WERI-Rb-1 (cell line): ENCODE results near the gene SCGB1C1.

Experiments used
- DNase-seq: peaks from one replicate; pipeline ENCODE4 v3.0.0-alpha.2; 2020
- H3K27ac ChIP-seq: fragments of 250-450 bp; sonication (Bioruptor Pico); 2 replicates; pipeline ENCODE4 v1.5.1; 2020; ENCODE audit warnings: mild to moderate bottlenecking, moderate library complexity
- H3K27me3 ChIP-seq: fragments of 250-450 bp; sonication (Bioruptor Pico); 2 replicates; pipeline ENCODE4 v1.5.1; 2021; ENCODE audit warnings: mild to moderate bottlenecking, low read depth, moderate library complexity; ENCODE audit not compliant: insufficient read depth, severe bottlenecking
- H3K36me3 ChIP-seq: fragments of 250-450 bp; sonication (Bioruptor Pico); 2 replicates; pipeline ENCODE4 v1.5.1; 2020; ENCODE audit warnings: mild to moderate bottlenecking, moderate library complexity
- H3K4me3 ChIP-seq: 2 replicates; pipeline ENCODE4 v1.5.1; 2011; ENCODE audit warnings: low read depth, mild to moderate bottlenecking, control low read depth, low read length
- H3K9me3 ChIP-seq: fragments of 250-450 bp; sonication (Bioruptor Pico); 2 replicates; pipeline ENCODE4 v1.5.1; 2021; ENCODE audit warnings: mild to moderate bottlenecking, moderate library complexity; ENCODE audit not compliant: severe bottlenecking
- CTCF ChIP-seq: IDR thresholded peaks from 2 replicates; pipeline ENCODE4 v1.5.1; 2011; ENCODE audit warnings: low read depth, mild to moderate bottlenecking, control low read depth, inconsistent platforms, low read length

The SCGB1C1 gene

GRCh38 chr11:205221-206001 is 12.5 kb downstream of the SCGB1C1 start:
- H3K4me3 ChIP-seq: no peak overlapping the region

DNA sequence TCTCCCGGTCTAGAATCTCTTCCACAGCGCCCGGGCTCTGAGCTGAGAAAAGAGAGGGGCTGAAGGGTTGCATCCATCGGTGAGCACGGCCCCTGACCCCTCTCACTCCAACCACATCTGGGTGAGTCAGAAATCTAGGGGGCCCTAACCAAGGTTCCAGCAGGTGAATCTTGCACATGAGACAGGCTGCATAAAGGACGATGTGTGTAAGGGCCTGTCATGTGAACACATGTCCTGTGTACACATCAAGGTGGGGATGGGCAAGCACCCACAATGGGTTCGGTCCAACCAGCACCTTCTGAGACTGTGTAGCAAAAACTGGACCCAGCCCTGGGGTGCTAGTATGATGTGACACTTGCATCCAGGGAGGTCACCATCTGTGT is 13.1 kb downstream of the SCGB1C1 start:
- no peak overlapping the region for H3K27ac ChIP-seq
- H3K27me3 ChIP-seq: no peaks in the 10 kb centered on the region
- H3K36me3 ChIP-seq: peaks cover 32% of the 10 kb centered on the region
- no peak overlapping the region for H3K4me3 ChIP-seq
- H3K9me3 ChIP-seq: no peaks in the 10 kb centered on the region
- no peak for DNase-seq
- TF ChIP-seq CTCF: no peak

More at GRCh38 chr11:205221-206001, 12.5 kb downstream of the SCGB1C1 start:
- no peak overlapping the region for H3K27ac ChIP-seq
- H3K36me3 ChIP-seq: peaks cover 29% of the 10 kb centered on the region
- DNase-seq: no peak
- no peaks in the 10 kb centered on the region for H3K9me3 ChIP-seq
- no peak for TF ChIP-seq CTCF
- H3K27me3 ChIP-seq: no peaks in the 10 kb centered on the region

DNA sequence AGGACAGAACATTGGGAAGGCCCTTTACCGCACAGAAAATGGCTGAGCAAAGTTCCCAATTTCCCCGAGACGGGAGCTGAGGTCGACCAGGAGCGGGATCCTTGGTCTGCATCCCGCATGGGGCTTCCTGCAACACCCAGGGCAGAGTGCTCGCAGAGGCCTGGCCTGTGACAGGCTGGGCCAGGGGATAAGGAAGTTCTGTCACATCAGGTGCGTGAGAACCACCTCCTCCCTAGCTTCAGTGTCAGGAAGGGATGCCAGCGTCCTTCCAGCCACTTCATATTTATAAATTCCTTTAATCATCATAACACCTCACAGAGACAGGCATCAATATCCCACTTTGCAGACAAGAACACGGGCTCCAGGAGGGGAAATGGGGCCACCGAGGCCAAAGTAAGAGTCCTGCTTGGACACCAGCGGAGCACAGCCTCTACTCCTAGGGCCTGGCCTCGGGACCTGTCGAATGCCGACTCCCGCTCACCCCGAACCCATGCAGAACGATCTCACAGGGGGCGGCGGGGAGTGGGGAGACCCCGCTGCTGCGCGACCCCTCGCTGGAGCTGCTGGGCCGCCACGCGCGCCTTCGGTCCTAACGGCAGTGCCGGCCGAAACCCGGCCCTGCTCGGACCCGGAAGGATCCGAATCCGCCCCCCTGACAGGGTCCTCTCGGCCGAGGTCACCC is 13.8 kb downstream of the SCGB1C1 start:
- H3K4me3 ChIP-seq: peak overlapping the region; percentile 78
- no peaks in the 10 kb centered on the region for H3K9me3 ChIP-seq
- TF ChIP-seq CTCF: no peak
- peak overlapping the region; percentile 83 for H3K27ac ChIP-seq
- peaks cover 38% of the 10 kb centered on the region for H3K36me3 ChIP-seq
- no peak for DNase-seq
- no peaks in the 10 kb centered on the region for H3K27me3 ChIP-seq

- peak; percentile 98 for DNase-seq
- Histone ChIP-seq H3K4me3 (peak within 1 kb of the TSS; percentile 78), H3K27ac (peak within 1 kb of the TSS; percentile 92), H3K36me3 (peaks cover 45% of the 10 kb centered on the region), H3K27me3 (no peaks in the 10 kb centered on the region), H3K9me3 (no peaks in the 10 kb centered on the region)
- no peak for TF ChIP-seq CTCF
These were observed 14.5 kb downstream of the SCGB1C1 start, which contains the start of the genes BET1L and RIC8A for GRCh38 chr11:207208-207862. Gene BET1L (minus strand): TSS chr11:207399. CDS start chr11:207321, 78 bp downstream. Gene RIC8A (plus strand): TSS chr11:207708. CDS start chr11:208855, 1,147 bp downstream.

- no peak for DNase-seq
- Histone ChIP-seq H3K27me3 (no peaks in the 10 kb centered on the region), H3K4me3 (peak overlapping the region; percentile 78), H3K36me3 (peaks cover 50% of the 10 kb centered on the region), H3K9me3 (no peaks in the 10 kb centered on the region), H3K27ac (peak overlapping the region; percentile 92)
- TF ChIP-seq CTCF: no peak
These were observed 14.9 kb downstream of the SCGB1C1 start for GRCh38 chr11:207863-208180.
